Ovary (tissue), 3 donors: ENCODE data around the gene KCNN3.

Source experiments
- CTCF ChIP-seq, 3 donors: fragments of 450-650 bp in 2 of 3; fragments of 200-600 bp in 1 of 3; IDR thresholded peaks; one replicate each; pipeline versions ENCODE4 v1.5.1 to v1.8.0; 2016 to 2022; ENCODE audit warnings: antibody characterized with exemption in 3 of 3, mild to moderate bottlenecking in 1 of 3
- EP300 ChIP-seq: sonication (generic); formaldehyde crosslinking; IDR thresholded peaks from one replicate; pipeline ENCODE4 v1.6.1; 2017; ENCODE audit warnings: antibody characterized with exemption
- POLR2A ChIP-seq: fragments of 450-650 bp; IDR thresholded peaks from one replicate; pipeline ENCODE4 v1.6.1; 2017; ENCODE audit warnings: antibody characterized with exemption, mild to moderate bottlenecking, moderate library complexity
- donor health status: DM: no; HTN: no; CAD: no.

DNA sequence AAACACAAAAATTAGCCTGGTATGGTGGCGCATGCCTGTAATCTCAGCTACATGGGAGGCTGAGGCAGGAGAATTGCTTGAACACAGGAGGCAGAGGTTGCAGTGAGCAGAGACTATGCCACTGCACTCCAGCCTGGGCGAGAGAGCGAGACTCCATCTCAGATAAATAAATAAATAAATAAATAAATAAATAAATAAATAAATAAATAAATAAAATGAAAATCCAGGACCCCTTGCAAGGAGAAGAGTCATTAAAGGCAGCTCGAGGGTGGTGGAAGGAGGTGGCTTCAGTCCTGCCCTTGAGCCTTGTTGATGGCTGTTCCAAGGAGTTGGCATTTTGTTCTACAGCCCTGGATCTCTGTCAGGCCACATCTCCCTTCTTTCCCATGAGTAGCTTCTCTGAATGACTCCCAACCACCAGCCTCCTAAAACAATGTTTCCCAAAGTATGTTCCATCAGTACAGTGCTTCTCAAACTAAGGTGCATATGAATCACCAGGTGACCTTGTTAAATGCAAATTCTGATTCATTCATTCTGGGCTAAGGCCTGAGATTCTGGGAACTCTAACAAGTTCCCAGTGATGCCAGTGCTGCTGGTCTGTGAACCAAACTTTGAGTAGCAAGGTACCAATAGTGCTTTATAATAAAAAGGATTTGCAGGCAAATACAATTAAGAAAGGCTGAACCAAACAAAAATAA, 99.0 kb downstream of the KCNN3 start:
- TF ChIP-seq CTCF (IDR thresholded peaks at IDR 0.05) = no peak
- no peak for TF ChIP-seq POLR2A
- no peak for TF ChIP-seq EP300
